Brain microvascular endothelial cell (primary cell): ENCODE data around the gene PTPRD.
"Not testable (repeated sequence)": the region's sequence is repeated elsewhere in the genome, so short reads cannot be mapped to it uniquely, and the experiment has no call there.

Source experiments
- DNase-seq: peaks from one replicate; pipeline ENCODE4 v3.0.0-alpha.2; 2020
- H3K27ac ChIP-seq: fragments of 250-450 bp; sonication (Bioruptor Pico); 2 replicates; pipeline ENCODE4 v1.5.1; 2020; ENCODE audit warnings: mild to moderate bottlenecking, moderate library complexity
- H3K27me3 ChIP-seq: fragments of 250-450 bp; sonication (Bioruptor Pico); replicated peaks from 2 replicates; pipeline ENCODE4 v1.5.1; 2020; ENCODE audit warnings: mild to moderate bottlenecking
- H3K36me3 ChIP-seq: fragments of 250-450 bp; sonication (Bioruptor Pico); replicated peaks from 2 replicates; pipeline ENCODE4 v1.5.1; 2020; ENCODE audit warnings: mild to moderate bottlenecking
- H3K4me3 ChIP-seq: 2 replicates; pipeline ENCODE4 v1.5.1; 2011; ENCODE audit warnings: low read depth, mild to moderate bottlenecking, control low read depth, low read length, moderate library complexity
- in situ Hi-C: cut with HindIII; loops from 2 replicates; pipeline ENCODE4 v1.10.0; 2017; ENCODE audit warnings: low sequenced_read_pairs, low pct_ligation_motif_present
- TF ChIP-seq, protein P1 (sequence below): IDR thresholded peaks from 2 replicates; pipeline ENCODE4 v1.5.1; 2011; ENCODE audit warnings: low read depth, mild to moderate bottlenecking, moderate library complexity, low read length, control low read depth, inconsistent platforms; ENCODE audit errors: missing control alignments

PTPRD gene

DNA sequence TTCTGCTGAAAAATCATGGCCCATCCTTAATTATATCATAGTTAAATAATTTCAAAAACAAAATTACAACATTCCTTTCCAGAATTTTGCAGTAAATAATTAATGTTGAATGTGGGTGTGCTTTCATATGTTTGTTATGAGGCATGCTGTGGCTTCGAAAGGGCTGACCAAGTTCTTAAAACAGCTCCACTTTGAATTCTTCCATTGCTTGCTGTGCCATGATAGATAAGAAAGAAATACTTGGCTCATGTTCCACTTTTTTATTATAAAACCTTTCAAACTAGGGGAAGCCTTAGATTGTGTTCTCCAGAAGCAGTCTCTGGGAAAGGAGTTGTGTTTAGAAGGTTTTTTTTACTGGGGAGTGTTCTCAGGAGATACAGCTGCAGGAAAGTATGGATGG, 1534.5 kb downstream of the PTPRD start:
- Histone ChIP-seq H3K27ac (no peak overlapping the region), H3K36me3 (no peaks in the 10 kb centered on the region), H3K27me3 (no peaks in the 10 kb centered on the region), H3K4me3 (no peak overlapping the region)
- no peak for DNase-seq
- in situ Hi-C loops = no loop called here
- TF ChIP-seq, protein P1, sequence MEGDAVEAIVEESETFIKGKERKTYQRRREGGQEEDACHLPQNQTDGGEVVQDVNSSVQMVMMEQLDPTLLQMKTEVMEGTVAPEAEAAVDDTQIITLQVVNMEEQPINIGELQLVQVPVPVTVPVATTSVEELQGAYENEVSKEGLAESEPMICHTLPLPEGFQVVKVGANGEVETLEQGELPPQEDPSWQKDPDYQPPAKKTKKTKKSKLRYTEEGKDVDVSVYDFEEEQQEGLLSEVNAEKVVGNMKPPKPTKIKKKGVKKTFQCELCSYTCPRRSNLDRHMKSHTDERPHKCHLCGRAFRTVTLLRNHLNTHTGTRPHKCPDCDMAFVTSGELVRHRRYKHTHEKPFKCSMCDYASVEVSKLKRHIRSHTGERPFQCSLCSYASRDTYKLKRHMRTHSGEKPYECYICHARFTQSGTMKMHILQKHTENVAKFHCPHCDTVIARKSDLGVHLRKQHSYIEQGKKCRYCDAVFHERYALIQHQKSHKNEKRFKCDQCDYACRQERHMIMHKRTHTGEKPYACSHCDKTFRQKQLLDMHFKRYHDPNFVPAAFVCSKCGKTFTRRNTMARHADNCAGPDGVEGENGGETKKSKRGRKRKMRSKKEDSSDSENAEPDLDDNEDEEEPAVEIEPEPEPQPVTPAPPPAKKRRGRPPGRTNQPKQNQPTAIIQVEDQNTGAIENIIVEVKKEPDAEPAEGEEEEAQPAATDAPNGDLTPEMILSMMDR = no peak

DNA sequence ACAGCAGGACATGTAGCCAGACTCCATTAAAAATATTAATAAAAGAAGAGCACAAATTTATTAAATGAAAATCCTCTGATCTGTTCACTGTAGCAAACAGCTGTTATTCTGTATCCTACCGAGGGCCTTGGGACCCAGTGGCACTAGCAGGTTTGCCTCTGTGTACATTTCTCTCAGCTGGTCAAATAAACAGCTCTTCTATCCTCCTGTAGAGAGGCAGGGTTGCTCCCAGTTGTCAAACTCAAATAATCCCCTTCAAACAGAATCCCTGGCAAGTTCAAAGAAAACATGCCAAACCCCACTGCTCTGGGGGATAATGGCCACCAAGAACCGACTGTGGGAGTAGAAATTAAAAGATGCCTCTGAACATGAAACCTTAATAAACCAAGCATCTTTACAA, 1551.2 kb downstream of the PTPRD start:
- TF ChIP-seq, protein P1 = no peak
- no peaks in the 10 kb centered on the region for H3K36me3 ChIP-seq
- DNase-seq = no peak
- H3K27ac ChIP-seq = no peak overlapping the region
- no peaks in the 10 kb centered on the region for H3K27me3 ChIP-seq
- H3K4me3 ChIP-seq = no peak overlapping the region
- in situ Hi-C loops = no loop called here

DNA sequence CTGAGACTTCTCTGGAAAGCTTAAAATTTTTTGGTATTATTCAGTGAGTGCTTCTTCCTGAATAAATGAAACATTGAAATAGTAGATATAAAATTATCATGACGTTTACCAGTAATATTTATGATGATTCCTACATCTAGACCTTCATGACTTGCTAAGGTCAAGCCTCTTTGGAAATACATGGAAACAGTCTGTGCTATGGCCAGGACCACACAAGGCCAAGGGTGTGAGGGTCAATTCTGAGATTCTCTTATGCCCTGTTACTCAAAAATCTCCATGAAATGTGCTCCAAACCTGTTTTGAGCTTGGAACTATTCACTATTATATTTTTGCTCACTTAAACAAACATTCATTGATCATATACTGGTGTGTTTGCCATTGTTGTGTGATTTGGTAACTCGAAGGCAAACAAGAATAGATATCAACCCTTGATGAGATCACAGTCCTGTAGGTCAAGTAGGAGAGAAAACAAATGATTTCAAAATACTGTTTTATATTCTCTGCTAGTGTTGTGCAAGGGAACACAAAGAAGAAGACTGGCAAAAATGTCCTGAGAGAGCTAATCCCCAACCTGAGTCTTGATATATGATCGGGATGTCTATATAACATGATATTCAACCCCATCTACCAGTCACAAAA, 1558.3 kb downstream of the PTPRD start:
- no peaks in the 10 kb centered on the region for H3K36me3 ChIP-seq
- TF ChIP-seq, protein P1 = no peak
- DNase-seq = no peak
- no peak overlapping the region for H3K4me3 ChIP-seq
- H3K27me3 ChIP-seq = no peaks in the 10 kb centered on the region
- no peak overlapping the region for H3K27ac ChIP-seq
- in situ Hi-C loops = no loop called here

DNA sequence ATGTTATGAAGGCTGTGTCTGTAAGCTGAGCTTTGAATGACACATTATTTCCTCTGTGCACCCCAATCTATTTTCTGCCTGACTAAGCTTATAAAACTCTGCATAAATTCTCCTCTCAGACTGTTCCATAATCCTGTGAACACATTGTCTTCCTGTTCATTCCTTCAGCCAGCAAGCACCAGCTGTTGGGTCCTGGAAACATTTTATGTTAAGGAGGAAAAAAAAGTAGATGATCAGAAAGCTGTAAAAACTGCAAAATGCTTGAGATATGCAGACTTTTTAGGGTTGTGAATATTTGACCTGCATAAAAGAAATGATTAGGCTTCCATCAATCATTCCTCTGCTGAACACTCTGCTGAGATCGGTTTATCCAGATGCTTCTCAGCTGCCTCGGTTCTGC, 1567.2 kb downstream of the PTPRD start:
- in situ Hi-C loops = no loop called here
- H3K27me3 ChIP-seq = no peaks in the 10 kb centered on the region
- TF ChIP-seq, protein P1 = no peak
- H3K36me3 ChIP-seq = no peaks in the 10 kb centered on the region
- DNase-seq = no peak
- no peak overlapping the region for H3K4me3 ChIP-seq
- H3K27ac ChIP-seq = no peak overlapping the region

DNA sequence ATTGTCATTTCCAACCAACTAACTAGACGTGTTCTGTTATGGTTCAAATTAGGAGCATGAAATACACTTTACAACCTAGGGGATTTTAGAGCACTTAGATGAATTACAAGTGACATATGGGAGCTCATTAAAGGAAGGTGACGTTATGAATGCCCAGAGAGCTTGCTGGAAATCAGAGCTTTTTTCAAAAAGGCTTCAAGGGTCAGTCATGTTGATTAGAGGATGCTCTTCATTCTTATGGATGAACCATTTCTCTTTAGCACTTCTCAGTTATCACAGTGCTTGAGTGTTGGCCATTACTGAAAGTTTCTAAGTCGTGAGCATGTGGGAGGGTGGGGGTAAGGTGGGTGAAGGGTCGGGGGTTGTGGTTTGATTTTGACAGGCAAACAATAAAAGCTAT, 1567.7 kb downstream of the PTPRD start:
- H3K27ac ChIP-seq = no peak overlapping the region
- no peak overlapping the region for H3K4me3 ChIP-seq
- TF ChIP-seq, protein P1 = no peak
- in situ Hi-C loops = no loop called here
- no peak for DNase-seq
- H3K36me3 ChIP-seq = no peaks in the 10 kb centered on the region
- H3K27me3 ChIP-seq = no peaks in the 10 kb centered on the region

DNA sequence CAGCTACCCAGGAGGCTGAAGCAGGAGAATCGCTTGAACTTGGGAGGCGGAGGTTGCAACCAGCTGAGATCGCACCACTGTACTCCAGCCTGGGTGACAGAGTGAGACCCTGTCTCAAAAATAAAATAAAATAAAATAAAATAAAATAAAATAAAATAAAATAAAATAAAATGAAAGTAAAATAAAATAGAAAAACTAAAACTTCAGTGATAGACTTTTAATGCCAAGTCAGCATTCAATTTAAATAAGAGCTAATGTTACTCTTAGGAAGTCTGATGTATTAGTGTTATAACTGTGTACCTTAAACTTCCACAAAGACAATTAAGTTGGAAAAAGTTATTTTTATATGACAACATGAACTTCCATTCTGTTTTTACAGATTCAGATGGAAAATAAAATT, 1569.0 kb downstream of the PTPRD start:
- in situ Hi-C loops, H3K27ac ChIP-seq: not testable (repeated sequence)

More for the DNA sequence above, 1569.0 kb downstream of the PTPRD start:
- not testable (repeated sequence) for DNase-seq, H3K36me3 ChIP-seq, H3K4me3 ChIP-seq, H3K27me3 ChIP-seq
